Measurements from ENCODE around the gene RAP1B.

The RAP1B gene

GRCh38 chr12:68581926-68582325 lies 28.8 kb upstream of the RAP1B start:
- H3K27me3 ChIP-seq (replicated peaks; ENCODE audit: control insufficient read depth, insufficient read depth, low read length) = no peaks in the 10 kb centered on the region
- TF ChIP-seq CTCF (IDR thresholded peaks at IDR 0.05; ENCODE audit: insufficient read depth, low read length, poor library complexity, severe bottlenecking) = no peak
- H3K4me3 ChIP-seq (replicated peaks; ENCODE audit: low read depth, low read length) = no peak overlapping the region
- no peak for DNase-seq (ENCODE audit: extremely low read depth, insufficient read length)
- H3K36me3 ChIP-seq (ENCODE audit: control insufficient read depth, insufficient read depth, low read length) = no peaks in the 10 kb centered on the region

- no peak overlapping the region for H3K4me3 ChIP-seq (replicated peaks; ENCODE audit: low read depth, low read length)
- TF ChIP-seq CTCF (IDR thresholded peaks at IDR 0.05; ENCODE audit: insufficient read depth, low read length, poor library complexity, severe bottlenecking) = no peak
- no peaks in the 10 kb centered on the region for H3K36me3 ChIP-seq (ENCODE audit: control insufficient read depth, insufficient read depth, low read length)
- no peaks in the 10 kb centered on the region for H3K27me3 ChIP-seq (replicated peaks; ENCODE audit: control insufficient read depth, insufficient read depth, low read length)
- DNase-seq (ENCODE audit: extremely low read depth, insufficient read length) = no peak
These were observed 24.7 kb upstream of the RAP1B start for GRCh38 chr12:68585966-68586365.

DNA sequence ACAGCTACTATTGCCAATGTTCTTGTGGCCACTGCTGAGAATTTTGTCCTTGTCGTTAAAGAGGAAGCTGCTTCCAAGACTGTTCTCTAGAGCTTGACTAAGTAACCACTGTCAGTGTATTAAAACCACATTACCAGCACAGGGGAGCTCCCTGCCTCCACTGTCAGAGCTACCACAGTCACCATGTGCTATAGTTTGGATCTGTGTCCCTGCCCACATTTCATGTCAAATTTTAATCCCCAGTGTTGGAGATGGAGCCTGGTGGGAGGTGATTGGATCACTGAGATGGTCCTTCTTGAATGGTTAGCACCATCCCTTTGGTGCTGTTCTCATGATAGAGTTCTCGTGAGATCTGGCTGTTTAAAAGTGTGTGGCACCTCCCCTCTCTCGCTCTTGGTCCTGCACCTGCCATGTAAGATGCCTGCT lies 23.2 kb upstream of the RAP1B start:
- Histone ChIP-seq H3K36me3 (ENCODE audit: control insufficient read depth, insufficient read depth, low read length) (no peaks in the 10 kb centered on the region), H3K27me3 (replicated peaks; ENCODE audit: control insufficient read depth, insufficient read depth, low read length) (no peaks in the 10 kb centered on the region), H3K4me3 (replicated peaks; ENCODE audit: low read depth, low read length) (no peak overlapping the region)
- no peak for DNase-seq (ENCODE audit: extremely low read depth, insufficient read length)
- TF ChIP-seq CTCF (IDR thresholded peaks at IDR 0.05; ENCODE audit: insufficient read depth, low read length, poor library complexity, severe bottlenecking) = no peak

GRCh38 chr12:68589194-68589593 lies 21.5 kb upstream of the RAP1B start:
- Histone ChIP-seq H3K27me3 (replicated peaks; ENCODE audit: control insufficient read depth, insufficient read depth, low read length) (no peaks in the 10 kb centered on the region), H3K4me3 (replicated peaks; ENCODE audit: low read depth, low read length) (no peak overlapping the region), H3K36me3 (ENCODE audit: control insufficient read depth, insufficient read depth, low read length) (no peaks in the 10 kb centered on the region)
- no peak for TF ChIP-seq CTCF (IDR thresholded peaks at IDR 0.05; ENCODE audit: insufficient read depth, low read length, poor library complexity, severe bottlenecking)
- no peak for DNase-seq (ENCODE audit: extremely low read depth, insufficient read length)

DNA sequence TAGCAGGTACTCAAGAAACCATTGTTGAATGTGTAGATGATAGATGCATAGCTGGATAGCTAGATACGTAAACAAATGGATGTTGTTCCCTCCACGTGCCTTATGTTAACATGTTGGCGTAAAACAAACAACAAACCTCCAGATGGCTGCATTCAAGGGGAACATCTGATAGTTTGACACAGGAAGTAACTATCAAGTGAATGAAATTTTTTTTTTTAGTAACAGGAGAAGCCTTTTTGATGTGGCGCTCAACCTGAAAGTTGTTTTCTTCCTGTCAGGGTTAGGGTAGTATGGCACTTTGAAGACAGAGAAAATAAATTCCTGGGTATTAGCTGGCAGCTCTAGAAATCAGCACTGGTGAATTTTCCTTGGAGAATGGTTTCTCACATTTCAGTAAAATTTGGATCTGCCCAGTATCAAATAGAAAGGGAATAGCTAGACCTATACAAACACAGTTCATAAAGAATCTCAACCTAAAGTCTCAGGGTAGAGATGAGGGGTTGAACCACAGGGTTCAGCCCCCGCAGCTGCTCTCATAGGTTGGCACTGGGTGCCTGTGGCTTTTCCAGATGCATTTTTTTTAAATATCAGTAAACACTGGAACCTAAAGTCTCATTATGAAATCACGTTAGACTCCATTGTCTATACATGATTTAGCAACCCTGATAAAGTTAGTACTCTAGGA lies 18.8 kb upstream of the RAP1B start:
- no peak for DNase-seq (ENCODE audit: extremely low read depth, insufficient read length)
- Histone ChIP-seq H3K36me3 (ENCODE audit: control insufficient read depth, insufficient read depth, low read length) (no peaks in the 10 kb centered on the region), H3K27me3 (replicated peaks; ENCODE audit: control insufficient read depth, insufficient read depth, low read length) (no peaks in the 10 kb centered on the region), H3K4me3 (replicated peaks; ENCODE audit: low read depth, low read length) (no peak overlapping the region)
- TF ChIP-seq CTCF (IDR thresholded peaks at IDR 0.05; ENCODE audit: insufficient read depth, low read length, poor library complexity, severe bottlenecking) = no peak

DNA sequence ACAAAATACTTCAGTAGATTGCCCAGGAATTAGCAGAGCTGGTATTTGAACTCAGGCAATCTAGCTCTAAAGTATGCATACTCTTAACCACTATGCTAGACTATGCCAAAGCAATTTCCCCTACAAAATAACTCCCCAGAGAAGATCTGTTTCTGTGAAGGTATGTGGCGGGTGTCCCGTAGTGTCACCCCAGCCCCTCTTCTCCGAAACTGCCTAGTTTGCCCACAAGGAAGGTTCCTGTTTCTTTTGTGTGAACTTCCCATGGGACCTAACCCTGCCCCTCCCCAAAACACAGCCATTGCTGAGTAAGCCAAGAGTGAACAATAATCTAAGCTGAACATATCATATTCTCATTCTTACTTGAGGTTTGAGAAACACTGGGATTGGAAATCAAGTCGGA lies 15.5 kb upstream of the RAP1B start:
- no peaks in the 10 kb centered on the region for H3K36me3 ChIP-seq (ENCODE audit: control insufficient read depth, insufficient read depth, low read length)
- DNase-seq (ENCODE audit: extremely low read depth, insufficient read length) = no peak
- H3K27me3 ChIP-seq (replicated peaks; ENCODE audit: control insufficient read depth, insufficient read depth, low read length) = no peaks in the 10 kb centered on the region
- no peak for TF ChIP-seq CTCF (IDR thresholded peaks at IDR 0.05; ENCODE audit: insufficient read depth, low read length, poor library complexity, severe bottlenecking)
- H3K4me3 ChIP-seq (replicated peaks; ENCODE audit: low read depth, low read length) = no peak overlapping the region
